ENCODE data around the gene SGSM1. TPM values are rescaled to one million over a fixed set of nuclear protein-coding genes. Genes with fewer than 3 reads are reported as not detected.

The SGSM1 gene
- total and polyA plus RNA-seq, 5 donors from 2014 or later: 0.09 to 2.9 (median 0.44) TPM; not detected in 1

DNA sequence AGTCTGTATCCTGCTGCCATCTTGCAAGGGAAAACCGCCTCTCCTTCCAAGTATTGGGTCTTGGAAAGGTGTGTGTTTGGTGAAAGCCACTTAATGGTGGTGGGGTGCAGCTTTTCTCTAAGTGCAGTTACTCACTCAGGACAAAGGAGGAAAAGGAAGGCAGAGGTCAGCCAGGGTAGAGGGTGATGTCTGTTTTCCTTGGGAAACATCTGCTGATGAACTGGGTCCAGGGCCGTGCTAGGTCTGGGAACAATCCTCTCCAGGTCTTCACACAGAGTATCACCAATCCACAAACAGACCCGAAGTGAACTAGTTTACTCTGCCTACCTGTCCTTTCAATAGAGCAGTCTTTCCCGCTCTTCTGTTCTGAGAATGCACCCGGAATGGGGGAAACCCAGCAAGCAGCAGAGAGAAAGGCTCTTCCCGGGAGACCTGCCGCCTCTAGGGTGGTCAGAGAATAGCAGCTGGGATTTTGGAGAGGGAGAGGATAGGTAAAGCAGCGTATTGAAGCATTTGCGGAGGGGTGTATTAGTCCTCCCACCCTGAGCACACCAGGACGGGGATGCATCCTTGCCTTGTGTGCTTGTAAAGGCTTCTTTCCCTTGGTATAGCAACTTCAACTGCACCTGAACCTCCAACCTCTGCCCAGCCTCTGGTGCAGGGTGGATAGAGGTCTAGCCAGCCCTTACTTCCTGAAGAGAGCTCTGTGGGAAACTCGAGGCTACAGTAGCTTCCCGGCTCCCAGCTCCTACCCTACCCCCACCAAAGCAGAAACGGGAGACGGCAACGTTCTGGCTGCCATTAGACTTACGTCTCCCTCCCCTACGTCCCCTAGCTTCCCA is 119.8 kb downstream of the SGSM1 start:
- no peak overlapping the region for H3K27ac ChIP-seq (ENCODE audit: insufficient read depth, low read length, poor library complexity, severe bottlenecking)
- H3K9me3 Mint-ChIP-seq: peaks cover 0 to 3% (median 0%) of the 10 kb centered on the region in 7 donors
- H3K27me3 ChIP-seq (ENCODE audit: control insufficient read depth, insufficient read depth, low read length): no peaks in the 10 kb centered on the region
- H3K36me3 Mint-ChIP-seq: no peaks in the 10 kb centered on the region
- DNase-seq (no peak), ATAC-seq (ENCODE audit: low read depth in 2 of 2) (no peak)
- no peaks in the 10 kb centered on the region for H3K27me3 Mint-ChIP-seq
- H3K4me3 Mint-ChIP-seq: no peak overlapping the region
- no peaks in the 10 kb centered on the region for H3K36me3 ChIP-seq (ENCODE audit: control insufficient read depth, insufficient read depth, low read length)
- H3K4me1 Mint-ChIP-seq: no peaks in the 10 kb centered on the region
- H3K9me3 ChIP-seq (ENCODE audit: control insufficient read depth in 2 of 2, low read length in 2 of 2): no peaks in the 10 kb centered on the region
- no peaks in the 10 kb centered on the region for H3K4me1 ChIP-seq (ENCODE audit: control insufficient read depth, insufficient read depth, low read length, poor library complexity, severe bottlenecking)
- no peak overlapping the region for H3K4me3 ChIP-seq (ENCODE audit: low read depth, low read length)
- H3K27ac Mint-ChIP-seq: no peak overlapping the region

DNA sequence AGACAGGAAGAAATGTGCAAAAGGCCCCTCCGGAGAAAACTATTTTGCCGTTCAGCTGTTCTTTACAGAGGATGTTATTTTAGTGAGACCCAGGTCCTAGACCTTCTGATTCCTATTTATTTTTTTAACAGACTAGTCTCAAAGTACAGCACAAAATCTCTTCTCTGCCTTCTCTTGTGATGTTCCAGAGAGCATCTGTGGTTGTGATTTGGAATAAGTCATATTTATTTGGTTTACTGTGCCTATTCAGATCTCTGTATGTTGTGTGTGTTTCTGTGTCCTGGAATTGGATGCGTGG is 120.4 kb downstream of the SGSM1 start:
- no peak overlapping the region for H3K27ac ChIP-seq (ENCODE audit: insufficient read depth, low read length, poor library complexity, severe bottlenecking)
- H3K27me3 ChIP-seq (ENCODE audit: control insufficient read depth, insufficient read depth, low read length): no peaks in the 10 kb centered on the region
- no peak overlapping the region for H3K4me3 ChIP-seq (ENCODE audit: low read depth, low read length)
- no peaks in the 10 kb centered on the region for H3K9me3 ChIP-seq (ENCODE audit: control insufficient read depth in 2 of 2, low read length in 2 of 2)
- H3K27me3 Mint-ChIP-seq: no peaks in the 10 kb centered on the region
- no peaks in the 10 kb centered on the region for H3K36me3 Mint-ChIP-seq
- no peak for ATAC-seq (ENCODE audit: low read depth in 2 of 2)
- H3K4me1 ChIP-seq (ENCODE audit: control insufficient read depth, insufficient read depth, low read length, poor library complexity, severe bottlenecking): no peaks in the 10 kb centered on the region
- no peak for DNase-seq
- peaks cover 0 to 3% (median 0%) of the 10 kb centered on the region in 7 donors for H3K9me3 Mint-ChIP-seq
- no peaks in the 10 kb centered on the region for H3K4me1 Mint-ChIP-seq
- no peak overlapping the region for H3K27ac Mint-ChIP-seq
- H3K4me3 Mint-ChIP-seq: no peak overlapping the region
- no peaks in the 10 kb centered on the region for H3K36me3 ChIP-seq (ENCODE audit: control insufficient read depth, insufficient read depth, low read length)

DNA sequence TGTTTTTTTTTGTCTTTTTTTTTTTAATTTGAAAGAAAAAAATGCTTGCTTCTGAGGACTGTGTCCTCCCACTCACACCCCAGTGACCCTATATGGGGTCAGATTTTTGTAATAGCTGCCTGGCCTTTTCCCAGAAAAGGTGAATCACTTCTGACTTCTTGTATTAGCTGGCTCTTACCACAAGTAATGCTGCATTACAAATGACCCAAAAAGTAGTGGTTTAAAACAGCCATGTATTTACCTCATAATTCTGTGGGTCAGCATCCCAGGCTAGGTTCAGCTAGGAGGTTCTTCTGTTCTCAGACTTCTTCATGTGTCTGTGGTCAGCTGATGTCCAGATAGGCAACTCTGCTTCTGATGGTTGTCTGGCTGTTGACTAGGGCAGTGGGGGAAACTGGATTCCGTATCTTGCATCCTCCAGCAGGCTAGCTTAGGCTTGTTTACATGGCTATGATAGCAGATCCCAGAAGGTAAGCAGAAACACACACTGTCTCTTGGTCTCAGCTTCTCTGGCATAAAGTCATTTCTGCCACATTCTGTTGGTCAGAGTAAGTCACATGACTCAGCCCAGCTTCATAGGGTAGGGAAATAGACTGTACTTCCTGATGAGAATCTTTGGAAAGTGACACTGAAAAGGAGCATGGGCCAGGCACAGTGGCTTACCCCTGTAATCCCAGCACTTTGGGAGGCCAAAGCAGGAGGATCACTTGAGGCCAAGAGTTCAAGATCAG is 121.0 kb downstream of the SGSM1 start:
- H3K4me3 ChIP-seq (ENCODE audit: low read depth, low read length): no peak overlapping the region
- H3K27me3 ChIP-seq (ENCODE audit: control insufficient read depth, insufficient read depth, low read length): no peaks in the 10 kb centered on the region
- no peaks in the 10 kb centered on the region for H3K4me1 ChIP-seq (ENCODE audit: control insufficient read depth, insufficient read depth, low read length, poor library complexity, severe bottlenecking)
- Mint-ChIP-seq H3K4me3 (no peak overlapping the region), H3K4me1 (no peaks in the 10 kb centered on the region), H3K9me3 (peaks cover 0 to 3% (median 0%) of the 10 kb centered on the region in 7 donors), H3K36me3 (no peaks in the 10 kb centered on the region), H3K27me3 (peaks cover 6% of the 10 kb centered on the region), H3K27ac (peak overlapping the region in 1 of 3 donors; percentile 8)
- H3K36me3 ChIP-seq (ENCODE audit: control insufficient read depth, insufficient read depth, low read length): no peaks in the 10 kb centered on the region
- DNase-seq: no peak
- ATAC-seq (ENCODE audit: low read depth in 2 of 2): no peak
- no peaks in the 10 kb centered on the region for H3K9me3 ChIP-seq (ENCODE audit: control insufficient read depth in 2 of 2, low read length in 2 of 2)
- H3K27ac ChIP-seq (ENCODE audit: insufficient read depth, low read length, poor library complexity, severe bottlenecking): no peak overlapping the region

DNA sequence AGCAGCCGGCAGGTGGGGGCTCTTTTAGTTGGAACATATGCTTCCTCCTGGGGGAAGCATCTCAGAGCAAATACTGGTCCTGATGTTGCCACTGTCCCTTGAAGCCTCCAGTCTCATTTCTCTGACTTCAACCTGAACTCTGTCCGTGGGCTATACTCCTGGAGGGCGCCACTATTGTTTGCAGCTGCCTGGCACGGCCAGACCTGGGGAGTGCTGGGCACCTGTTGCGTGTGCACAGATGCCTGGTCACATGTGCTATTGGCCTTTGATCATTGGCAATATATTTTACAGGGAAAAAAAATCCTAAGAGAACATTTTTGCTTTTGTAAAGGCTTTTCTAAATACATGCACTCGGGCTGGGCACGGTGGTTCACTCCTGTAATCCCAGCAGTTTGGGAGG is 122.3 kb downstream of the SGSM1 start:
- ATAC-seq (ENCODE audit: low read depth in 2 of 2): no peak
- no peaks in the 10 kb centered on the region for H3K4me1 Mint-ChIP-seq
- H3K9me3 Mint-ChIP-seq: peaks cover 0 to 2% (median 0%) of the 10 kb centered on the region in 7 donors
- no peak for DNase-seq
- peaks cover 6% of the 10 kb centered on the region for H3K27me3 Mint-ChIP-seq
- Histone ChIP-seq H3K27ac (ENCODE audit: insufficient read depth, low read length, poor library complexity, severe bottlenecking) (no peak overlapping the region), H3K4me1 (ENCODE audit: control insufficient read depth, insufficient read depth, low read length, poor library complexity, severe bottlenecking) (no peaks in the 10 kb centered on the region), H3K9me3 (ENCODE audit: control insufficient read depth in 2 of 2, low read length in 2 of 2) (no peaks in the 10 kb centered on the region), H3K36me3 (ENCODE audit: control insufficient read depth, insufficient read depth, low read length) (no peaks in the 10 kb centered on the region), H3K4me3 (ENCODE audit: low read depth, low read length) (no peak overlapping the region), H3K27me3 (ENCODE audit: control insufficient read depth, insufficient read depth, low read length) (no peaks in the 10 kb centered on the region)
- H3K4me3 Mint-ChIP-seq: no peak overlapping the region
- no peaks in the 10 kb centered on the region for H3K36me3 Mint-ChIP-seq
- H3K27ac Mint-ChIP-seq: no peak overlapping the region

DNA sequence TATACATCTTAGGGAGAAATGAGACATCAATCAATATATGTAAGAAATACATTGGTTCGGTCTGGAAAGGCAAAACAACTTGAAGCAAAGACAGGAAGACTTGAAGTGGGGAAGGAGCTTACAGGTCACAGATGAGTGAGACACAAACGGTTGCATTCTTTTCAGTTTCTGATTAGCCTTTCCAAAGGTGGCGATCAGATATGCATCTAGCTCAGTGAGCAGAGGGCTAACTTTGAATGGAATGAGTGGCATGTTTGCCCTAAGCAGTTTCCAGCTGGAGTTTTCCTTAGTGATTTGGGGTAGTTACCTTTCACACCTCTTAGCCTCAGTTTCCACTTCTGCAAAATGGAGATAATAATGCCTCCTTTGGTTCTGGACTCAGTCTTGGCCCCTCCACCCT is 124.7 kb downstream of the SGSM1 start:
- Mint-ChIP-seq H3K9me3 (peaks cover 0 to 2% (median 0%) of the 10 kb centered on the region in 7 donors), H3K27ac (no peak overlapping the region), H3K4me1 (no peaks in the 10 kb centered on the region), H3K36me3 (no peaks in the 10 kb centered on the region), H3K4me3 (no peak overlapping the region), H3K27me3 (peaks cover 6% of the 10 kb centered on the region)
- ATAC-seq (ENCODE audit: low read depth in 2 of 2) (no peak), DNase-seq (no peak)
- Histone ChIP-seq H3K4me3 (ENCODE audit: low read depth, low read length) (no peak overlapping the region), H3K27ac (ENCODE audit: insufficient read depth, low read length, poor library complexity, severe bottlenecking) (no peak overlapping the region), H3K9me3 (ENCODE audit: control insufficient read depth in 2 of 2, low read length in 2 of 2) (no peaks in the 10 kb centered on the region), H3K27me3 (ENCODE audit: control insufficient read depth, insufficient read depth, low read length) (no peaks in the 10 kb centered on the region), H3K4me1 (ENCODE audit: control insufficient read depth, insufficient read depth, low read length, poor library complexity, severe bottlenecking) (no peaks in the 10 kb centered on the region), H3K36me3 (ENCODE audit: control insufficient read depth, insufficient read depth, low read length) (no peaks in the 10 kb centered on the region)

DNA sequence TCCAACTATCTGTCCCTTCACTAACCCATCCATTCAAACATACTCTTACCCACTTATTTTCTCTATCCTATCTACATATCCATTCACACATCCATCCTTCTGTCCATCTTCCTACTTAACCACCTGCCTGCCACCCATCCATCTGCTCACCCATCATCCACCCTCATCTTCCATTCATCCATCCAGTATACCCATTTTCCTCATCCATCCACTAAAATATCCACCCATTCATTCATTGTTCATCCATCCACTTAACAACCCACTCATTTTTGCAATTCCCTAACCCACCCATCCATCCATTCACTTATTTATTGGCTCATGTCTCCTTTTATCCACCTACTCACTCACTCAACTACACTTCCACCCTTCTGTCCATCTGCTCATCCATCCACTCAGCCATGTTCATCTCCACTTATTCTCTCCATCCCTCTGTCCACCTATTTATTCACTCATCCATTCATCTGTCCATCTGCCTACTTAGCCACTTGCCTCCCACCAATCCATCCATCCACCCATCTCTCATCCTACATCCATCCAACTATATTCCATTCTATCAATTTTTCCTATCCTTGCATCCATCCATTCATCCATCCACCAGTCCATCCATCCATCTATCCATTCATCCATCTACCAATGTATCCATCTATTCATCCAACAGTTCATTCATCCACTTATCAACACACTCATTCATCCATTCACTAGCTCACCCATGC is 129.9 kb downstream of the SGSM1 start:
- no peaks in the 10 kb centered on the region for H3K4me1 ChIP-seq (ENCODE audit: control insufficient read depth, insufficient read depth, low read length, poor library complexity, severe bottlenecking)
- no peak overlapping the region for H3K4me3 ChIP-seq (ENCODE audit: low read depth, low read length)
- H3K27ac ChIP-seq (ENCODE audit: insufficient read depth, low read length, poor library complexity, severe bottlenecking): no peak overlapping the region
- H3K4me3 Mint-ChIP-seq: no peak overlapping the region
- H3K9me3 ChIP-seq (ENCODE audit: control insufficient read depth in 2 of 2, low read length in 2 of 2): no peaks in the 10 kb centered on the region
- DNase-seq (no peak), ATAC-seq (ENCODE audit: low read depth in 2 of 2) (no peak)
- H3K36me3 ChIP-seq (ENCODE audit: control insufficient read depth, insufficient read depth, low read length): no peaks in the 10 kb centered on the region
- H3K27me3 ChIP-seq (ENCODE audit: control insufficient read depth, insufficient read depth, low read length): peaks cover 5% of the 10 kb centered on the region
- H3K27me3 Mint-ChIP-seq: peaks cover 16% of the 10 kb centered on the region
- H3K4me1 Mint-ChIP-seq: peaks cover 0 to 5% (median 0%) of the 10 kb centered on the region in 4 donors
- no peak overlapping the region for H3K27ac Mint-ChIP-seq
- no peaks in the 10 kb centered on the region for H3K36me3 Mint-ChIP-seq
- H3K9me3 Mint-ChIP-seq: peaks cover 0 to 1% (median 0%) of the 10 kb centered on the region in 7 donors

DNA sequence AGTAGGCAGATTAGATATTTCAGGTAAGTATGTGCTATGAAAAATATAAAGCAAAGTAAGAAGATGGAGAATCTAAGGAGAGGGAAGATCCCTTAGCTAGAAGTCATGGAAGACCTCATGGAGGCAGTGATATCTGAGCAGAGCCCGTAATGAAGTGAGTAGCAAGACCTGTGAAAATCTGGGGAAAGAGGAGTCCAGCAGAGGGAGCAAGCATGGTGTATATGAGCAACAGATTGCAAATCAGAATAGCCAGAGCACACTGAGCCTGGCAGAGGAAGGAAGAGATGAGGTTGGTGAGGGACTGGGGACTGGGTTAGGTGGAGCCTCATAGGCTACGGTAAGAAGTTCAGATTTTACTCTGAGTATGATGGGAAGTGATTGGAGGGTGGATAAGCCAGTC is 131.1 kb downstream of the SGSM1 start:
- H3K4me1 ChIP-seq (ENCODE audit: control insufficient read depth, insufficient read depth, low read length, poor library complexity, severe bottlenecking): no peaks in the 10 kb centered on the region
- H3K4me1 Mint-ChIP-seq: peaks cover 0 to 5% (median 0%) of the 10 kb centered on the region in 4 donors
- no peak overlapping the region for H3K4me3 ChIP-seq (ENCODE audit: low read depth, low read length)
- DNase-seq: peak in 1 of 3 donors; percentile 54
- H3K9me3 ChIP-seq (ENCODE audit: control insufficient read depth in 2 of 2, low read length in 2 of 2): no peaks in the 10 kb centered on the region
- H3K36me3 Mint-ChIP-seq: no peaks in the 10 kb centered on the region
- no peaks in the 10 kb centered on the region for H3K36me3 ChIP-seq (ENCODE audit: control insufficient read depth, insufficient read depth, low read length)
- H3K9me3 Mint-ChIP-seq: peaks cover 0 to 1% (median 0%) of the 10 kb centered on the region in 7 donors
- H3K27me3 ChIP-seq (ENCODE audit: control insufficient read depth, insufficient read depth, low read length): peaks cover 5% of the 10 kb centered on the region
- no peak for ATAC-seq (ENCODE audit: low read depth in 2 of 2)
- H3K27ac ChIP-seq (ENCODE audit: insufficient read depth, low read length, poor library complexity, severe bottlenecking): no peak overlapping the region
- peaks cover 10% of the 10 kb centered on the region for H3K27me3 Mint-ChIP-seq
- H3K4me3 Mint-ChIP-seq: no peak overlapping the region
- no peak overlapping the region for H3K27ac Mint-ChIP-seq

Data from CD4-positive, CD25-positive, alpha-beta regulatory T cell (primary cell).